H9 (cell line): ENCODE results near the gene MAST4. TPM values are rescaled to one million over a fixed set of nuclear protein-coding genes. Genes with fewer than 3 reads are reported as not detected.

Experiments used
- DNase-seq: peaks from one replicate; pipeline ENCODE4 v3.0.0-alpha.2; 2017
- H2AFZ ChIP-seq: one replicate; pipeline ENCODE4 v1.6.1; 2013; ENCODE audit warnings: mild to moderate bottlenecking, low read length, control low read depth, moderate library complexity
- H2AK5ac ChIP-seq: 2 replicates; pipeline ENCODE4 v1.6.1; 2013; ENCODE audit warnings: low read length, control low read depth, mixed read lengths; ENCODE audit not compliant: insufficient read length
- H2BK120ac ChIP-seq: one replicate; pipeline ENCODE4 v1.6.1; 2013; ENCODE audit warnings: low read depth, mild to moderate bottlenecking, low read length, control low read depth, inconsistent platforms; ENCODE audit not compliant: poor library complexity, severe bottlenecking
- H2BK12ac ChIP-seq: 2 replicates; pipeline ENCODE4 v1.6.1; 2013; ENCODE audit warnings: low read length, control low read depth, mixed read lengths, low read depth; ENCODE audit not compliant: insufficient read length
- H2BK15ac ChIP-seq: 2 replicates; pipeline ENCODE4 v1.6.1; 2013; ENCODE audit warnings: low read depth, low read length, control low read depth
- H2BK20ac ChIP-seq: one replicate; pipeline ENCODE4 v1.6.1; 2013; ENCODE audit warnings: low read depth, mild to moderate bottlenecking, low read length, control low read depth, inconsistent platforms; ENCODE audit not compliant: poor library complexity, severe bottlenecking
- H2BK5ac ChIP-seq: 2 replicates; pipeline ENCODE4 v1.6.1; 2013; ENCODE audit warnings: low read length, control low read depth, mixed read lengths; ENCODE audit not compliant: insufficient read length
- H3K14ac ChIP-seq: 2 replicates; pipeline ENCODE4 v1.6.1; 2013; ENCODE audit warnings: low read length, control low read depth; ENCODE audit not compliant: insufficient read depth
- H3K18ac ChIP-seq: 2 replicates; pipeline ENCODE4 v1.6.1; 2013; ENCODE audit warnings: low read depth, mild to moderate bottlenecking, mixed read lengths, low read length, control low read depth; ENCODE audit not compliant: insufficient read length
- H3K23ac ChIP-seq: 2 replicates; pipeline ENCODE4 v1.6.1; 2013; ENCODE audit warnings: low read length, control low read depth, mixed read lengths, low read depth; ENCODE audit not compliant: insufficient read length
- H3K23me2 ChIP-seq: 2 replicates; pipeline ENCODE4 v1.6.1; 2013; ENCODE audit warnings: low read depth, mild to moderate bottlenecking, mixed read lengths, low read length, control low read depth; ENCODE audit not compliant: insufficient read length, poor library complexity, severe bottlenecking
- H3K27ac ChIP-seq: 2 replicates; pipeline ENCODE4 v1.5.1; 2013; ENCODE audit warnings: low read length, control low read depth, mixed read lengths, low read depth; ENCODE audit not compliant: insufficient read length
- H3K27me3 ChIP-seq: 2 replicates; pipeline ENCODE4 v1.6.1; 2013; ENCODE audit warnings: low read length, control low read depth, inconsistent platforms; ENCODE audit not compliant: insufficient read depth
- H3K4ac ChIP-seq: 2 replicates; pipeline ENCODE4 v1.6.1; 2013; ENCODE audit warnings: low read depth, mild to moderate bottlenecking, control low read depth, inconsistent platforms, low read length, moderate library complexity
- H3K4me1 ChIP-seq: 2 replicates; pipeline ENCODE4 v1.6.1; 2013; ENCODE audit warnings: low read length, control low read depth, inconsistent platforms; ENCODE audit not compliant: insufficient read depth
- H3K4me2 ChIP-seq: 2 replicates; pipeline ENCODE4 v1.6.1; 2013; ENCODE audit warnings: low read length, control low read depth, mixed read lengths; ENCODE audit not compliant: insufficient read length, insufficient read depth
- H3K56ac ChIP-seq: 2 replicates; pipeline ENCODE4 v1.6.1; 2013; ENCODE audit warnings: low read depth, mild to moderate bottlenecking, mixed read lengths, low read length, control low read depth; ENCODE audit not compliant: insufficient read length
- H3K79me1 ChIP-seq: 2 replicates; pipeline ENCODE4 v1.6.1; 2013; ENCODE audit warnings: low read depth, mild to moderate bottlenecking, moderate library complexity, low read length, control low read depth, inconsistent platforms; ENCODE audit not compliant: insufficient read depth, poor library complexity, severe bottlenecking
- H3K79me2 ChIP-seq: 2 replicates; pipeline ENCODE4 v1.6.1; 2013; ENCODE audit warnings: low read length, control low read depth, inconsistent platforms; ENCODE audit not compliant: insufficient read depth
- H3K9ac ChIP-seq: 2 replicates; pipeline ENCODE4 v1.6.1; 2013; ENCODE audit warnings: low read length, control low read depth, mixed read lengths; ENCODE audit not compliant: insufficient read length; ENCODE audit errors: extremely low read depth
- H3K9me3 ChIP-seq: one replicate; pipeline ENCODE4 v1.6.1; 2013; ENCODE audit warnings: low read depth, low read length, inconsistent platforms; ENCODE audit not compliant: control insufficient read depth
- H3T11ph ChIP-seq: one replicate; pipeline ENCODE4 v1.6.1; 2013; ENCODE audit warnings: mild to moderate bottlenecking, low read length, control low read depth, inconsistent platforms
- H4K20me1 ChIP-seq: one replicate; pipeline ENCODE4 v1.6.1; 2013; ENCODE audit not compliant: control insufficient read depth, insufficient read length, insufficient read depth
- H4K5ac ChIP-seq: 2 replicates; pipeline ENCODE4 v1.6.1; 2013; ENCODE audit warnings: low read depth, mild to moderate bottlenecking, mixed read lengths, low read length, control low read depth; ENCODE audit not compliant: insufficient read length
- H4K8ac ChIP-seq: replicated peaks from 2 replicates; pipeline ENCODE4 v1.6.1; 2013; ENCODE audit warnings: low read length, control low read depth, mixed read lengths, low read depth; ENCODE audit not compliant: insufficient read length
- H4K91ac ChIP-seq: 2 replicates; pipeline ENCODE4 v1.6.1; 2013; ENCODE audit warnings: low read depth, mild to moderate bottlenecking, moderate library complexity, mixed read lengths, low read length, control low read depth; ENCODE audit not compliant: insufficient read length
- H3K27ac Mint-ChIP-seq, 3 experiments: 2 replicates in 2 of 3; 3 replicates in 1 of 3; pipeline ENCODE4 v1.8.0; 2020 to 2021; ENCODE audit warnings: mixed read lengths in 3 of 3, mild to moderate bottlenecking in 1 of 3, moderate library complexity in 1 of 3
- H3K27me3 Mint-ChIP-seq: 2 replicates; pipeline ENCODE4 v1.8.0; 2021; ENCODE audit warnings: low read depth, mild to moderate bottlenecking, moderate library complexity, mixed read lengths
- H3K36me3 Mint-ChIP-seq, 3 experiments: 2 replicates in 2 of 3; 3 replicates in 1 of 3; pipeline ENCODE4 v1.8.0; 2020 to 2021; ENCODE audit warnings: low read depth in 3 of 3, mixed read lengths in 3 of 3; ENCODE audit not compliant: insufficient read depth in 1 of 3
- H3K4me1 Mint-ChIP-seq, 2 experiments: 2 replicates each; pipeline ENCODE4 v1.8.0; 2020; ENCODE audit warnings: mixed read lengths in 2 of 2
- H3K4me3 Mint-ChIP-seq, 2 experiments: 2 replicates in 1 of 2; 3 replicates in 1 of 2; pipeline ENCODE4 v1.8.0; 2020 to 2021; ENCODE audit warnings: mild to moderate bottlenecking in 2 of 2, mixed read lengths in 2 of 2, moderate library complexity in 1 of 2
- H3K9me3 Mint-ChIP-seq, 2 experiments: 2 replicates in 1 of 2; 3 replicates in 1 of 2; pipeline ENCODE4 v1.8.0; 2020; ENCODE audit warnings: mild to moderate bottlenecking in 2 of 2, mixed read lengths in 2 of 2, moderate library complexity in 1 of 2
- CTCF ChIP-seq: fragments of 200-600 bp; sonication (generic); conservative IDR thresholded peaks from 3 replicates; pipeline ENCODE4 v1.8.0; 2021; ENCODE audit warnings: antibody characterized with exemption, mild to moderate bottlenecking
- WGBS: extraction: QIAGEN DNeasy Blood & Tissue Kit; methylation state at CpG from one replicate; pipeline ENCODE4 v1.1.7; 2013; ENCODE audit warnings: missing lambda C conversion rate, low lambda C conversion rate, mixed read lengths; ENCODE audit not compliant: insufficient read length; ENCODE audit errors: extremely low coverage; 5-methylcytosine and 5-hydroxymethylcytosine counted together
- total RNA-seq: library from RNA; stranded (reverse); gene quantifications from 2 replicates; pipeline ENCODE4 v1.2.1, GENCODE V29; 2021

MAST4 gene
- total RNA-seq, 1 experiment from 2014 or later, result 3.7 TPM

GRCh38 chr5:66796305-66797292, 200.4 kb downstream of the MAST4 start:
- H3K9ac ChIP-seq, result no peak overlapping the region

More at GRCh38 chr5:66796305-66797292, 200.4 kb downstream of the MAST4 start:
- Histone ChIP-seq H3K23me2 (no peaks in the 10 kb centered on the region), H4K5ac (no peak overlapping the region), H3K27me3 (no peaks in the 10 kb centered on the region), H3K23ac (no peak overlapping the region), H2BK12ac (no peak overlapping the region), H3K79me2 (no peaks in the 10 kb centered on the region), H2AK5ac (no peak overlapping the region), H3K18ac (no peak overlapping the region), H4K20me1 (no peaks in the 10 kb centered on the region), H3K14ac (no peak overlapping the region), H2BK20ac (no peak overlapping the region), H3K9me3 (no peaks in the 10 kb centered on the region), H4K91ac (no peak overlapping the region), H4K8ac (no peak overlapping the region), H3K27ac (no peak overlapping the region), H2BK120ac (no peak overlapping the region), H2AFZ (no peak overlapping the region), H3K4ac (no peak overlapping the region), H3K4me2 (no peak overlapping the region), H3K56ac (no peak overlapping the region), H3T11ph (no peak overlapping the region), H2BK15ac (no peak overlapping the region), H3K4me1 (no peaks in the 10 kb centered on the region), H3K79me1 (no peaks in the 10 kb centered on the region), H2BK5ac (no peak overlapping the region)
- WGBS, result no CpG with 5 or more reads among the region's 9 CpGs
- Mint-ChIP-seq H3K4me1 (no peaks in the 10 kb centered on the region), H3K27ac (no peak overlapping the region), H3K9me3 (no peaks in the 10 kb centered on the region), H3K36me3 (no peaks in the 10 kb centered on the region), H3K27me3 (no peaks in the 10 kb centered on the region), H3K4me3 (no peak overlapping the region)
- TF ChIP-seq CTCF, result peak; percentile 49
- no peak for DNase-seq
